Peyer's patch (tissue), 4 donors: ENCODE data around the gene KRT3. TPM values are rescaled to one million over a fixed set of nuclear protein-coding genes. Genes with fewer than 3 reads are reported as not detected.
"Not testable (repeated sequence)": the region's sequence is repeated elsewhere in the genome, so short reads cannot be mapped to it uniquely, and the experiment has no call there.

Experiments used
- DNase-seq, 3 donors: peaks; one replicate each; pipeline ENCODE4 v3.0.0-alpha.2; 2017 to 2019
- H3K27ac ChIP-seq, 4 donors: fragments of 200-600 bp; sonication (generic); one replicate each; pipeline ENCODE4 v1.5.1; 2016 to 2019
- H3K27me3 ChIP-seq, 2 donors: fragments of 200-600 bp; sonication (generic); one replicate each; pipeline ENCODE4 v1.5.1; 2019
- H3K36me3 ChIP-seq, 3 donors: fragments of 200-600 bp; sonication (generic); one replicate each; pipeline ENCODE4 v1.5.1; 2016 to 2019
- H3K4me1 ChIP-seq, 4 donors: fragments of 200-600 bp; sonication (generic); one replicate each; pipeline ENCODE4 v1.5.1; 2016 to 2019
- H3K4me3 ChIP-seq, 4 donors: fragments of 200-600 bp; sonication (generic); 1 replicate in 3 of 4; 2 replicates in 1 of 4; pipeline ENCODE4 v1.5.1; 2016 to 2019; ENCODE audit warnings: mild to moderate bottlenecking in 1 of 4
- H3K9me3 ChIP-seq, 4 donors: fragments of 200-600 bp; sonication (generic); one replicate each; pipeline ENCODE4 v1.5.1; 2016 to 2019; ENCODE audit warnings: mild to moderate bottlenecking in 1 of 4
- POLR2A ChIP-seq, 2 donors: fragments of 450-650 bp; IDR thresholded peaks; one replicate each; pipeline ENCODE4 v1.5.1; 2017; ENCODE audit warnings: antibody characterized with exemption in 2 of 2, mild to moderate bottlenecking in 2 of 2, moderate library complexity in 2 of 2
- total RNA-seq, 4 donors: library from RNA; depleted of rRNA; stranded (reverse); fragments of >200 nt; gene quantifications; one replicate each; pipeline ENCODE4 v1.1.0, GENCODE V29; 2016
- TF ChIP-seq, protein P1 (sequence below), 6 experiments: fragments of 450-650 bp in 4 of 6; fragments of 200-600 bp in 2 of 6; sonication (generic) in 1 of 6; IDR thresholded peaks; one replicate each; pipeline ENCODE4 v1.5.1; 2017 to 2019; ENCODE audit warnings: antibody characterized with exemption in 6 of 6, mild to moderate bottlenecking in 3 of 6, moderate library complexity in 1 of 6

KRT3 gene
- total RNA-seq, 4 donors from 2014 or later = not detected

DNA sequence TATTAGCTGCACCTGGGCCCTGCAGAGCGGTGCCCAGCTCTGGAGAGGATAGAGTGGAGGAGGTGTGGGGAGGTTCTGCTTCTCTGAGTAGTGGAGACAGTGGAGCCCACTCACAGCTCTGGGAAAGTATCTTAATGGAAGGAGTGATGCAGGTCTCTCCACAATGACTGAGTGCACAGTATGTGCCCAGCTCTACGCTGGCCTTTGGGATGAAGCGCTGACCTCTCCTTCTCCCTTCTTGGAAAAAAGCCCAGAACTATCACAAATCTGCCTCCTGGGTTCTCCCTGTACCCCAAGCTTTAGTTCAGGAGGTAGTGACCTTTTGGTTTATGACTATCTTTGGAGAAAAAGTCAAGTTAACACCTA lies 495 bp upstream of the KRT3 start:
- Histone ChIP-seq H3K4me1 (no peaks in the 10 kb centered on the region), H3K27me3 (no peaks in the 10 kb centered on the region), H3K36me3 (no peaks in the 10 kb centered on the region), H3K4me3 (no peak overlapping the region), H3K27ac (no peak overlapping the region), H3K9me3 (no peaks in the 10 kb centered on the region)
- no peak for TF ChIP-seq POLR2A (IDR thresholded peaks at IDR 0.05)
- TF ChIP-seq, protein P1, sequence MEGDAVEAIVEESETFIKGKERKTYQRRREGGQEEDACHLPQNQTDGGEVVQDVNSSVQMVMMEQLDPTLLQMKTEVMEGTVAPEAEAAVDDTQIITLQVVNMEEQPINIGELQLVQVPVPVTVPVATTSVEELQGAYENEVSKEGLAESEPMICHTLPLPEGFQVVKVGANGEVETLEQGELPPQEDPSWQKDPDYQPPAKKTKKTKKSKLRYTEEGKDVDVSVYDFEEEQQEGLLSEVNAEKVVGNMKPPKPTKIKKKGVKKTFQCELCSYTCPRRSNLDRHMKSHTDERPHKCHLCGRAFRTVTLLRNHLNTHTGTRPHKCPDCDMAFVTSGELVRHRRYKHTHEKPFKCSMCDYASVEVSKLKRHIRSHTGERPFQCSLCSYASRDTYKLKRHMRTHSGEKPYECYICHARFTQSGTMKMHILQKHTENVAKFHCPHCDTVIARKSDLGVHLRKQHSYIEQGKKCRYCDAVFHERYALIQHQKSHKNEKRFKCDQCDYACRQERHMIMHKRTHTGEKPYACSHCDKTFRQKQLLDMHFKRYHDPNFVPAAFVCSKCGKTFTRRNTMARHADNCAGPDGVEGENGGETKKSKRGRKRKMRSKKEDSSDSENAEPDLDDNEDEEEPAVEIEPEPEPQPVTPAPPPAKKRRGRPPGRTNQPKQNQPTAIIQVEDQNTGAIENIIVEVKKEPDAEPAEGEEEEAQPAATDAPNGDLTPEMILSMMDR (IDR thresholded peaks at IDR 0.05) = no peak
- no peak for DNase-seq

DNA sequence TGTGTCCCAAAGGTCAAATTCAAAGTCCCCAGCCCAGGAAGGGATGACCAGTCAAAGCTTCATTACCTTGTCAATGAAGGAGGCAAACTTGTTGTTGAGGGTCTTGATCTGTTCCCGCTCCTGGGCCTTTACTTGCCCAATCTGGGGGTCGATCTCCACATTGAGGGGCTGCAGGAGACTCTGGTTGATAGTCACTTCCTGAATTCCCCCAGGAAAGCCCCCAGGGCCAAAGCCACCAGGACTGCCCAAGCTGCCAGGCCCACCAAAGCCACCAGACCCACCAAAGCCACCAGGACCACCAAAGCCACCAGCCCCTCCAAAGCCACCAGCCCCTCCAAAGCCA lies 614 bp downstream of the KRT3 start:
- H3K27me3 ChIP-seq, H3K9me3 ChIP-seq, H3K4me1 ChIP-seq, DNase-seq, H3K27ac ChIP-seq, H3K4me3 ChIP-seq, H3K36me3 ChIP-seq: not testable (repeated sequence)

DNA sequence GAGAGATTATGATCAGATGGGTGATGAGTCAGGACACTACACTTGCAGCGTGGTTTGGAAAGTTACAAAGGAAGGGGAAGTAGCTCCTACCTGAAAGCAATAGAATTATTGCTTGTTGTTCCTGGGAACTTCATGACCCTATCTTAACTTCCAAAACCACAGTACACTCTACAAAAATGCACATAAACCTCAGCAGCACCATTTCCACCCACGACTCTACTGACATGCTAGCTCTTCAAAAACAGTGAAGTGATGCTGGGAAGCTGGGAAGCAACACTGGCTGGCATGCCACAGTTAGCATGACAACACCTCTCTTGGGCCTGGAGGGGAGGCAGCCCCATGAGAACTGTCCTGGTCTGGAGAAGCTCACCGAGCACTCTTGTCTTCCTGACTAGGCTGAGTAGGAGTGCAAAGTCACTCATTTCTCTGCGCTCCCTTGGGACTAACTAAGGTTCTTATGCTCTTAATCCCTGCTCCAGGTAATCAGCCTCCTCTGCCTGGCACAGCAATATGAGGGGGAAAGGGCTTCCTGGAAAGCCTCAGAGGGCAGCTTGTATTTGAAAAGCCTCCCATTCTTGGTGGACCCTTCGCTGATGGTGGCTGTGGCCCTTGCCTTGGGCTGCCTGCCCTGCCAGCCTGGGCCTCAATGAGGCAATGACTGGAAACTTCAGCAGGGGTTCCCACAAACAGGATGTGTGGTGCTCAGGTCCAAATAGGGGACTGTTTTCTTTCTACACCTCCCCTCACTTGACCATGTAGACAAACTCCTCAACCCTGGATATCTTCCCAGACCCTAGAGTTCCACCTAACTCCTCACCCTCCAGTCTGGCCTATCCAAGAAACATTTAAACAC lies 1.2 kb downstream of the KRT3 start:
- Histone ChIP-seq H3K9me3 (no peaks in the 10 kb centered on the region), H3K4me3 (no peak overlapping the region), H3K27ac (no peak overlapping the region), H3K36me3 (no peaks in the 10 kb centered on the region), H3K4me1 (peaks cover 0 to 6% (median 0%) of the 10 kb centered on the region in 4 donors), H3K27me3 (no peaks in the 10 kb centered on the region)
- TF ChIP-seq, protein P1 (IDR thresholded peaks at IDR 0.05) = no peak
- no peak for TF ChIP-seq POLR2A (IDR thresholded peaks at IDR 0.05)
- no peak for DNase-seq

DNA sequence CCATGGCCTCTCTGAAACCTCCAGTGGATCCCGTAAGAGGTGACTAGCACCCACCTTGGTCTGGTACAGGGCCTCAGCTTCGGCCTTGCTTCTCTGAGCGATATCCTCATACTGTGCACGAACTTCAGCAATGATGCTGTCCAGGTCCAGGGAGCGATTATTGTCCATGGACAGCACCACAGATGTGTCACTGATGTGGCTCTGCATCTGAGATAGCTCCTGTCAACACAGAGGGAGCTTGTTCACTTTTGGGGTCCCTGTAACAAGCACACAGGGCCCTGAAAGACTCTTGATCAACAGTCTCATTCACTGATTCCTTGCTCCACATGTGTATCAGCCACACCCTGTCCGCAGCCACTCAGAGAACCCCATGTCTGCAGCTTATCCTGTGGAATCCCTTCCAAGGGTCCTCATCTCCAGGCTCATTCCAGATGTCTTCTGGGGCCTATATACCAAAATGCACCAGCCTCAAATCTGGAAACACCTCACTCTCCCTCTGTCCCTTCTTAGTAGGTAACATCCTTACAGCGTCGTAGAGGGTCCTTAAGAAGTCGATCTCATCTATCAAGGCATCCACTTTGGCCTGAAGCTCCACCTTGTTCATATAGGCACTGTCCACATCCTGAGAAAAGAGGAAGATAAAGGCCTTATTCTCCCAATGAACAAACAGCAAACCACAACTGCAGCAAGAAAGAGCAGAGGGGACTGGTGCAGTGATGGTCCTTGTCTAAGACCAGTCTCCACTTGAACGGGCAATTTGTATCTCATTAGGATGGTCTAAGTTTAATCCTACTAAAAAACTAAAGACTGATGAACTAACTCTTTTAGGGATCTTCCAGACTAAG lies 3.5 kb downstream of the KRT3 start:
- H3K27ac ChIP-seq = no peak overlapping the region
- no peaks in the 10 kb centered on the region for H3K9me3 ChIP-seq
- H3K4me3 ChIP-seq = no peak overlapping the region
- TF ChIP-seq, protein P1 (IDR thresholded peaks at IDR 0.05) = no peak
- TF ChIP-seq POLR2A (IDR thresholded peaks at IDR 0.05) = no peak
- peaks cover 0 to 7% (median 0%) of the 10 kb centered on the region in 4 donors for H3K4me1 ChIP-seq
- no peaks in the 10 kb centered on the region for H3K36me3 ChIP-seq
- no peaks in the 10 kb centered on the region for H3K27me3 ChIP-seq
- DNase-seq = no peak

DNA sequence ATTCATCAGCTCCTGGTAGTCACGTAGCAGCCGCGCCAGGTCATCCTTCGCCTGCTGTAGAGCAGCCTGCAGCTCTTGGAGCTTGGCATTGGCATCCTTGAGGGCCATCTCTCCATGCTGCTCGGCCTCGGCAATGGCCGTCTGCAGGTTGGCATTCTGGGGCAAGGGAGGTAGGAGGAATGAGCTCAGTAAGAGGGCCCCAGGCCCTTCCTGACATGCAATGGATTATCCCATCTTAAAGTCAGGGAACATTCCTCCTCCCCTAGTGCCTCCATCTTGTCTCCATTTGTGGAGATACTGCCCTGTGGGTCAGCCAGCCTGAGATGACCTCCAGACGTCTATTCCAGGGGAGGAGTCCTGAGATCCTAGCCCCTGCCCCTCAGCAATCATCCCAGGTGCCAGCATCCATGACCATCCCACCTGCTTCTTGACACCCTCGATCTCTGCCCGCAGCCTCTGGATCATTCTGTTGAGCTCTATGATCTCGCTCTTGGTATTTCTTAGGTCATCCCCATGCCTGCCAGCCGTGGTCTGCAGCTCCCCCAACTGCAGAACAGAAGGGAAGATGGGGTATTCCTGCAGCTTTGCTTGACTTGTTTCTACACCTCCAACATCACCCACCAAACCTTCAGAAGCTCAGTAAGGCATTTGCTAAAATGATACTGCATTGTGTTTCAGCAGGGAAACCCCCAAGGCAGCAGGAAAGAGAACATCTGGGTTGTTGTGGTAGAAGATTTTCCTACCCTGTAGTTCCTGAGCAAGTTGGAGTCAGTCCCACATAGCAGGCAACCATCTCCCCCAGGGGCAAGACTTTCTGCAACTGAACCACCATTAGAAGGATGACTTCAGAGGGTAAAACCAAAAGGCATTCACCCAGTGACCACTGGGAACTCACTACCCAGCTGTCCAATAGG lies 4.4 kb downstream of the KRT3 start:
- no peaks in the 10 kb centered on the region for H3K9me3 ChIP-seq
- peaks cover 0 to 7% (median 0%) of the 10 kb centered on the region in 4 donors for H3K4me1 ChIP-seq
- H3K4me3 ChIP-seq = no peak overlapping the region
- DNase-seq = no peak
- H3K36me3 ChIP-seq = no peaks in the 10 kb centered on the region
- TF ChIP-seq, protein P1 (IDR thresholded peaks at IDR 0.05) = no peak
- no peak for TF ChIP-seq POLR2A (IDR thresholded peaks at IDR 0.05)
- H3K27me3 ChIP-seq = no peaks in the 10 kb centered on the region
- no peak overlapping the region for H3K27ac ChIP-seq
